GM18870 (cell line): ENCODE data around the gene FNDC3B.
"Not testable (repeated sequence)": the region's sequence is repeated elsewhere in the genome, so short reads cannot be mapped to it uniquely, and the experiment has no call there.

ENCODE experiments used
- ATAC-seq: cut with Tn5 transposase; IDR thresholded peaks from one replicate; pipeline ENCODE4 v1.9.1; 2021; ENCODE audit warnings: moderate library complexity; ENCODE audit not compliant: unreplicated experiment

Gene FNDC3B

DNA sequence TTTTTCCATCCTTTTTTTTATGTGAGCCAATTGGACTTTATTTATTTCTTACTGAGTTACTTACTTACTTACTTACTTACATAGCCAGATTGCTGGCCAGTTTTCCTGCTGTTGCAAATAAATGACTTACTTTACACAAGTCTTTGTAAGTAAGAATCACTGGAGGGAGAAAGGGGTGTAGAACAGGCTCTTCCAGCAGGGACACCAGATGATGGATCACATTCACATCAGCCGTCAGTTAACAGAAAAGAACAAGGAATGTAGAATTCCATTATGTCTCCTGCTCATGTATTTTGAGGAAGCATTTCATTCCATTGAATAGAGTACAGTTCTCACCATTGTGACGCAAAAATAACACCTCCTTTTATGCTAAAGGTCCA is 188.6 kb downstream of the FNDC3B start:
- ATAC-seq = no peak

DNA sequence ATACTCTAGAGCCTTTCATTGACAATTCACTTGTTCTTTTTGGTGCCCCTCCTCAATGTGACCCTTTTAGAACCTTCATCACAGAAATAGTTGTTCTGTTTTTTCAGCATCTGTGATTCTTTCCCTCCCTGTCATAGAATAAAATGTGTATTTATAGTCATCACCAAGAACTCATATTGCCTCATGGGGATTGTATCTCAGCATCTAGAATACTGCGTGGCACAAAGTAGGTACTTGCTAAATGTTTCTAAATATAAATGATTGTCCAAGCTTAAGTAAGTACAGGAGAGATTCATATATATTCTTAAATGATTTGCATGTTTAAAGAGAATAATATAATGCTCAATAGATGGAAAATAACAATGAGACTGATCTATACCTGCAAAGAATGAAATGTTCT is 190.1 kb downstream of the FNDC3B start:
- ATAC-seq = no peak

DNA sequence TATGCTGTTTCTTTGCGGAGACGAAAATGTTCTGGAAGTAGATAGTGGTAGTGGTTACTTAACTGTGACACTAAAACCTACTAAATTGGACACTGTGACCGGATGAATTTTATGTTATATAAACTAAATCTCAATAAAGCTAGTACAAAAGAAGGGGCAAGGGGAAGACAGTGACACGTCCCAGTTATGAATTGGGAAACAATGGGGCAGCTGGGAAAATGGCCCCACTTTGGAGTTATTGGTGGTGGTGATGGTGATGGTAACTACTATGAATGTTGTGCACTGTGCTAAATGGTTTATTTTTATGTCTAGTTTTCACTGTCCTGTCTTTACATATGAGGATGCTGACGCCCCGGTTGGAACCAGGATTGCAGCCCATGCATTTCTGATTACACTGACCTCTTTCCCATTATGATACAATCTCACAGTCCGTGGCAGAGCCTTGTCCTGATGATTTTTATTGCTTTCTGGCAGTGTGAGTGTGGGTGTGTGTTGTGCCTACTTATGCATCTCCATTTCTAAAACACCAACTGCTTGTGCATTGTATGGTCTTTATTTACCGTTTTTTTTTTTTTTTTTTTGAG is 192.0 kb downstream of the FNDC3B start:
- no peak for ATAC-seq

DNA sequence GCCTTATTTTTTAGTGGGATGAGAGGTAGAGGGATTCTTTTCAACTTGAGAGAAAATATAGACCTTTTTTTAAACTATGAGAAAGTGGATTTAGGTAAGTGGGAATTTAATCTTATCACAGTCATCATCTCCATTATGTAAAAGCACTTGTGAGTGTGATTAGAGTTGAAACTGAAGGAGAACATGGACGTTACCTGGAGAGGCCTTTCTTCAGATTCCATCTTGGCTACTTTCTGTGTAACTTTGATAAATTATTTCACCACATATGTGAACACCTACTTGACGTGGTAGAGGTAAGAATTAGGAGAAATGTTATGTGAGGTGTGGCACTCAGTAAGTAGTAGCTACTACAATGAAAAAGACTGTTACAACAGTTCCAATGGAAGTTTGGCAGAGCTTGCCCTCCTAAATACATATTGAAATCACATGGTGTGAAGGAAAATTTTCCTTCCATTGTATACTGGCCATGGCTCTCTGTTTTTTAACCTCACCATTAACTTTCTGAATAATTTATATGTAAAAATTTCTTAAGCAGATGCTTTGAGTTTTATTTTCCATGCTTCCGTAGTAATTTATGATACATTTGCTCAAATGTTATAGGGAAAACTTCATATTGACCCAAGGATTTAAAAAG is 193.3 kb downstream of the FNDC3B start:
- no peak for ATAC-seq

DNA sequence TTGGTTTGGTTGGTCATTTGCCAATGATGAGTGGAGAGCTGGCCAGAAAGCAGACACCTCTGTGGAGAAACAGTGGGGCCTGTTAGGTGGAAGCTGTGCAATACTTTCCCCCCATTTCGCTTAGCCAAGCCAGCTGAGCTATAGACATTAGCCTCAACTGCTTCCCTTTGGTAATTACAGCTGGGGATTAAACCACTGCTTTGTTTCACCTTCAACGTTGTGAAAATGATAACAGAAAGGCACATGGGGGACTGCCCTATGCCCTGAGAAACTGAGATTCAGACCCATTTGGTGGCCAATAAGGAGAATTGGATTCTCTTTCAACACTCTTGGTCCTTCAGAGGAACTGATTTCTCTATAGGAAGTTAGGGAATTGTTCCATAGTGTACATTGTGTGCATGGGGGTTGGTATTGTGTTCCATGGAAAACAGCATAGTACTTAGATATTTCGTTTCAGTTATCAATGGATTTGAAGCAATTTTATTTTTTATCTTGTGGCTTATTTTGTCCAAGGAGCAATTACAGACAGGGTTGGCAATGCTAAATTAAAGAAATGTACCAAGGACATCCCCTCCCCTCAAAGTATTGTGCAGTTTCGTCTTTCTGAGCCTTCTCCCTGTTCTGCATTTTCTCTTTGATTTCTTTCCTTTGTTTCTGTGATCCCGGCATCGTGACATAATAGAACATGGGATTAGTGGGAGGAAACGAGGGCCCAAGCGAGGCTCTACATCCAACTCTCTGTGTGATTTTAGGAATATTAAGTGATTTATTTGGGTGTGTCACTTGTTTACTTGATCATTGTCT is 194.3 kb downstream of the FNDC3B start:
- no peak for ATAC-seq

DNA sequence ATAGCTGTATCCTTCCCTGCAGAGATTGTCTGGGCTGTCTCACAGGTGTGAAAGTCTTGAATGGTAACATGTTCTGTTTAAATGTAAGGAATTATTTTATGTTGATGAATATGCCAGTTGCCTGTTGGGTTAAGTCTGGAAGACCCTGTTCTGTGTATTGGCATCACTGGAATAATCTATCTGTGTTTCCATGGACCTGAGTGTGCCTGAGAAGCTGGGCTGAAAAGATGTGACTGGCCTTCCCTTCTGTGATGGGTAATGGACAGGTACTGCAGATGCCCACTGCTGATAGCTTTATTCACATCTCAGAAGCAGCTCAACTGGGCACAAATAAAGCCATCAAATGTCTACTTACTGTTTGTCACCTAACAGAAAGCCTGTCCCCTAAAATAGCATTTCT is 196.3 kb downstream of the FNDC3B start:
- no peak for ATAC-seq

DNA sequence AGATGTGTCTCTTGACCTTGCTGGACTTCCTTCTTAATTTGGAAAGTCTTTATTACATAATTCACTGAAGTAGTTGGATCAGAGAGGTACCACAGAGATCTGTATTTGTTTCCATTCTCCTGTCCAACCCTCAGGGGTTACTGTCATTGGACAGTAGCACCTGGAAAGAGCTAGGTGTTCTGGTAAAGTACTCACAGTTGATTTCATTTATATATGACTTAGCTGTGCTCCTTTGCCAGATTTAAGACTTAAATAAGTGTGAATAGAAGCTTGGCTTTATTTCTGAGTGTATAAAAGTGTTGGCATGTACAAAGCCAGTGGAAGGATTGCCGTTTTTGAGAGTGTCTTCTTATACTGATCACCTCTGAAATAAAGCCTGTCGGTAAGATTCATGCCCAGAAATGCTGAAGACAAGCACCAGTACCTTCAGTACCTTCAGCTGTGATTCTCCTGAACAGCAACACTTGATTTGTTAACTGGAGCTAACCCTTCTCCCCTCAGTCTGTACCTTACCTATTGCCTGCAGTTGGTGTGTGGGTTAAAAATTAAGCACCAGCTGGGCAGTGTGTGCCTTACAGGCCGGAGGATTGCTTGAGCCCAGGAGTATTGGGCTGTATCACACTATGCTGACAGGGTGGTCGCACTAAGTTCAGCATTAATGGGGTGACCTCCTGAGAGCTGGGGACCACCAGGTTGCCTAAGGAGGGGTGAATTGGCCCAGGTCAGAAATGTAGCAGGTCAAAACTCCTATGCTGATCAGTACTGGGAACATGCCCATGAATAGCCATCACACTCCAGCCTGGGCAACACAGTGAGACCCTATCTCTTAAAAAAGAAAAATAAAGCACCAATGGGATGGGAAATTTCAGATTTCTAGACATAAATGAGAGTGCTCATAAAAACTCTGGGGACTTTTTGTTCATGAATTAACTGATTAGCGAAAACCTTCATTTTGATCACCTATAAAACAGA is 197.7 kb downstream of the FNDC3B start:
- no peak for ATAC-seq

DNA sequence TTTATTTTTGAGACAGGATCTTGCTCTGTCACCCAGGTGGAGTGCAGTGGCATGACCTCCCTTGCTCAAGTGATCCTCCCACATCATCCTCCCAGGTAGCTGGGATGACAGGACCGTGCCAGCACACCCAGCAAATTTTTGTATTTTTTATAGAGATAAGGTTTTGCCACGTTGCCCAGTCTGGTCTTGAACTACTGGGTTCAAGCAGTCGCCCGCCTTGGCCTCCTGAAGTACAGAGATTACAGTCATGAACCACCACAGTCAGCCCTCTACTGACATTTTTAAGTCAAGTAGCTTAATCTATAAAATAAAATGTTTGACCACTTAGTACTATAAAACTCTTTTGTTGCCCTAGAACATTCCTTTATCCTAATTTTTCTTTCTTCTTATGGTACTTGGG is 198.8 kb downstream of the FNDC3B start:
- no peak for ATAC-seq

DNA sequence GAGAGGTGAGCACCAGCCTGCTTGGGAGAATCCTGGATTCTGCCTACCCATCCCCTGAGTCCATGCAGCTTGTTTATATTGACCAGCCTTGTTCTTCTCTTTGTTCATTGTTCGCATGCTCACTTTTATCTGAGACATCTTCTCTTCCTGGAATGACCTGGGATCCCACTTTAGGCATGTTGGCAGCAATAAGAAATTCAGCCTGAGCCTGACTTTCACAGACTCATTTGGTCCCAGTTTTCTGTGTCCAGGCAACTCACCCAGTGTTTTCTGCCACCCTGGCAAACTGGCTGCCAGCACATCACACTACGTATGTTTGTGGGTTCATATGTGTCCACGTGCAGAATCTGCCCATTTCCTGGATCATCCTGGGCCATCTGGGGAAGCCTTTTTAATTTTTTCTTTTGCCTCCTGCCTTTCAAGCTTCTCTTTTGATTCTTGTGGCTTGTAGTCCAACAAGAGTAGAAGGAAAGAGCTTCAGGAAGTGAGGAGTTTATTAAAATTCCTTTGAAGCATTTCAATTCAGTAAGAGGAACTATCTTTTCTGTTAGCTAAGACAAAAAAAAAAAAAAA is 199.9 kb downstream of the FNDC3B start:
- ATAC-seq = no peak

DNA sequence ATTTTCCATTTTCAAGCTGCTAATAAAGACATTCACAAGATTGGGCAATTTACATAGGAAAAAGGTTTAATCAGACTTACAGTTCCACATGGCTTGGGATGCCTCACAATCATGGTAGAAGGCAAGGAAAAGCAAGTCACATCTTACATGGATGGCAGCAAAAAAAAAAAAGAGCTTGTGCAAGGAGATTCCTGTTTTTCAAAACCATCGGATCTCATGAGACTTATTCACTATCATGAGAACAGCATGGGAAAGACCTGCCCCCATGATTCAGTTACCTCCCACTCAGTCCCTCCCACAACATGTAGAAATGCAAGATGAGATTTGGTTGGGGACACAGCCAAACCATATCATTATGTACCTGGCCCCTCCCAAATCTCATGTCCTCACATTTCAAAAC is 202.0 kb downstream of the FNDC3B start:
- ATAC-seq = no peak

DNA sequence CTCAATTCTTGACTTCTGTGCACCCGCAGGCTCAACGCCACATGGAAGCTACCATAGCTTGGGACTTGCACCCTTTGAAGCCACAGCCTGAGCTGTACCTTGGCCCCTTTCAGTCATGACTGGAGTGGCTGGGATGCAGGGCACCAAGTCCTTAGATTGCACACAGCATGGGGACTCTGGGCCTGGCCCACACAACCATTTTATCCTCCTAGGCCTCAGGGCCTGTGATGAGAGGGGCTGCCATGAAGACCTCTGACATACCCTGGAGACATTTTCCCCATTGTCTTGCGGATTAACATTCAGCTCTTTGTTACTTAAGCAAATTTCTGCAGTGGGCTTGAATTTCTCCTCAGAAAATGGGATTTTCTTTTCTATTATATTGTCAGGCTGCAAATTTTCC is 203.1 kb downstream of the FNDC3B start:
- not testable (repeated sequence) for ATAC-seq

DNA sequence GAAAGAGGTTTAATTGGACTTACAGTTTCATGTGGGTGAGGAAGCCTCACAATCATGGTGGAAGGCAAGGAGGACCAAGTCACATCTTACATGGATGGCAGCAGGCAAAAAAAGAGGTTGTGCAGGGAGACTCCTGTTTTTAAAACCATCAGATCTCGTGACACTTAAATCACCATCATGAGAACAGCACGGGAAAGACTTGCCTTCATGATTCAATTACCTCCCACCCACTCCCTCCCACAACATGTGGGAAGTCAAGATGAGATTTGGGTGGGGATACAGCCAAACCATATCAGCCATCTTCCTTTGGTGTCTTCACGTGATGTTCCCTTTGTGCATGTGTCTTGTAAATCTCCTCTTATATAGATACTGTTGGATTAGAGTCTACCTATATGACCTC is 204.0 kb downstream of the FNDC3B start:
- ATAC-seq = not testable (repeated sequence)

DNA sequence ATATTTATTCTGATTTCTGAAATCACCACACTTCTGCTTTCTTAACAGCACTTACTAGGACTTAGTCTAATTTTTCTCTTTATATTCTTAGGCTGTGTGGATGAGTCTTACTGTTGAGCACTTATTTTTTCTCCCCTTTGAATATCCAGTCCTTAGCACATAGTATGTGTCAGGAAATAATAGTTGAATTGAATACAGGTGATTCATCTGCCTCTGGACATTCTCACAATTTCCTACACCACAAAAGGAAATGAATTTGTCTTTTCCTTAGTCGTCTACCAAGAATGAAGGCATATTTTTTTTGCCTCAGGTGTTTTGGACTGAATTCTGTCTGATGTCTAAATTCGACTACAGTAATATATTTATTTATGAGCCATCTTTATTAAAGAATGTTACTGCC is 204.6 kb downstream of the FNDC3B start:
- no peak for ATAC-seq

DNA sequence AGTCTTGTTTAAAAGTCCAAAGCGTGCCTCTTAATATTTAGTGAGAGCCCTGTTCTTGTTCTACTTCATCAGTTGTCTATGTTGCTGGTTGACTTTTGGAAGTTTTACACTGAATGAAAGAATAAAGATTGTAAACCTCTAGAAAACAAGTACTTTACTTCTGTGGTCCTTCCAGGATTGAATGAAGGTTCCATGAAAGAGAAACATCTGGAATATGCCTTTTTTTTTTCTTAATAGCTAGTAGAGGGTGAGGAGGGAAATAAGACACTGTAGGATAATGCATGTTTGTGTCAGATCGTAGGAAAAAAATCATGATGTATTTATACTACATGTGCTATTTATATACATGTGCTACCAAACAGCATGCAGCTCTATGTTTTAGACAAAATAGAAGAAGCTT is 205.9 kb downstream of the FNDC3B start:
- no peak for ATAC-seq

DNA sequence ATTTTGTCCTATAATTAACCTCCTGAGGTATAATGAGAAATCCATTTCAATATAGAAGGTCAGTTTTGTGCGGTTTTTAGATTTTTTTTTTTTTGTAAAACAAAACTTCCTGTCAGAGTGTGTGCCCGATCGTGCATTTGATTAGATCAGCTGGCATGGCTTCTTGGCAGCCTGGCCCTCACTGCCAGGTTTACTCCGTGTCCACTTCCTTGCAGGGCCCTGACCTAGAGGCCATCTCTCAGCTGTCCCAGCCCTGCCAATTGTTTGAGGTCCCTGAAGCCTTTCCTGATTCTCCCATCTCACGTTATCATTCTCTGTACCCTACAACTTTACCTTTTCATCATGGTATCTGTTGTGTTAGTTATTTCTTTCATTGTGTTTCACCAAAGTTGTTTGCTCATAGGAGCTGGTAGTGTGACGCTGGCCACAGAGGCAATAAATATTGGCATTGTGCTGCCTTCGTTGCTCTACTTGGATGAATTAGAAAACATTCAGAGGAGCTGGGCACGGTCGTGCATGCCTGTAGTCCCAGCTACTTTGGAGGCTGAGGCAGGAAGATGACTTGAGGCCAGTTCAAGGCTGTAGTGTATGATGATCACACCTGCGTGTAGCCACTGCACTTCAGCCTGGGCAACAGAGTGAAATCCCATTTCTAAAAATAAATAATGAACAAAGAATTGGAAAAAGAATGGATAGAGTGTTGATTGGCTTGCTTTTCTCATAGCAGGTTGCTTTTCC is 206.9 kb downstream of the FNDC3B start:
- no peak for ATAC-seq

DNA sequence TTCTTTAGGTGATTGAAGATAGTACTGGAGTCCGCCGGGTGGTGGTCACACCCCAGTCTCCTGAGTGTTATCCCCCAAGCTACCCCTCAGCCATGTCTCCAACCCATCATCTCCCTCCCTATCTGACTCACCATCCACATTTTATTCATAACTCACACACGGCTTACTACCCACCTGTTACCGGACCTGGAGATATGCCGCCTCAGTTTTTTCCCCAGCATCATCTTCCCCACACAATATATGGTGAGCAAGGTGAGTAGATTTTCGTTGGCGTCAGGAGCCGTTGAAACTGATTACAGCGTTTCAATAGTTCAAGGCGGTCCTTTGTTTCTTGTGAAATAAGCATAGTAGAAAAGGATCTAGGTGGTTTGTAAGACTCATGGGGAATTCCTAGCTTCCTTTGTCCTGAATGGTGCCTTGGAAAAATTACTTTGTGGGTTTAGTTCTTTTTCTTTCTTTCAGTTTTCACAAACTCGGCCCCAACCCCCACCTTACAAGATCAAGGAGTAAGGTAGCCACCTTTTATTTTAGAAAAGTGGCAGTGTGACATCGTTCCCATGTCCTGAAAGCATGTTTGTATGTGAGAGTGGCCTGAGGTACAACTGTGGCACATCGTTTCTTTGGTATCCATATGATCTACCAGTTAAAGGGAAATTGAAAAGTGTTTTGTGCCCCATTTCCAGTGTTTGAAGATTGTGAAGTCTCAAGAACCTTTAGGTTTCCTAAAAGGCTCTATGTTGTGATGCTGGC is 208.3 kb downstream of the FNDC3B start:
- no peak for ATAC-seq

DNA sequence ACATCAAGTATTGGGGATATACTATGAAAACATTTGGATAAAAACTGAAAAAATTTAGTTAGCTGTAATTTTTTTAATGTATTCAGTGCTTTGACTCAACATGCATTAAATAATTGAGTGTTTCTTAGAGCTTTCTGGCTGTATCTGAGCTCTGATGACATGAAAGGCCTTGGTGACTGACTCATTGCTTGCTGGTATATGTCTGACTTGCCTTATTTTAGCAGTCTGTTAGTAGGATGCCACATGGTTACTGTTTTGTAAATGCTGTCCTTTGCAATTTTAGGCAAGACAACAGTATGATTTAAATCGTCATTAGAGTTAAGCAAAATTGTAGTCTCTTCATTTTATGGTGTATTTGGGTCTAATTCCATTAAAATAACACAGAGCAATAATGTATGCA is 209.7 kb downstream of the FNDC3B start:
- ATAC-seq = no peak

DNA sequence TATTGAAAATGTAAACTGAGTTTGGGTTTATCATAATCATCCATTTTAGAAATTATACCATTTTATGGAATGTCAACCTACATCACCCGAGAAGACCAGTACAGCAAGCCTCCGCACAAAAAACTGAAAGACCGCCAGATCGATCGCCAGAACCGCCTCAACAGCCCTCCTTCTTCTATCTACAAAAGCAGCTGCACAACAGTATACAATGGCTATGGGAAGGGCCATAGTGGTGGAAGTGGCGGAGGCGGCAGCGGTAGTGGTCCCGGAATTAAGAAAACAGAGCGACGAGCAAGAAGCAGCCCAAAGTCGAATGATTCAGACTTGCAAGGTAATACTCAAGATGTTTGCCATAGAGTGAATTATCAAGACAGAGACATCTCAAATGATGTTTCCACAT is 211.8 kb downstream of the FNDC3B start:
- no peak for ATAC-seq

DNA sequence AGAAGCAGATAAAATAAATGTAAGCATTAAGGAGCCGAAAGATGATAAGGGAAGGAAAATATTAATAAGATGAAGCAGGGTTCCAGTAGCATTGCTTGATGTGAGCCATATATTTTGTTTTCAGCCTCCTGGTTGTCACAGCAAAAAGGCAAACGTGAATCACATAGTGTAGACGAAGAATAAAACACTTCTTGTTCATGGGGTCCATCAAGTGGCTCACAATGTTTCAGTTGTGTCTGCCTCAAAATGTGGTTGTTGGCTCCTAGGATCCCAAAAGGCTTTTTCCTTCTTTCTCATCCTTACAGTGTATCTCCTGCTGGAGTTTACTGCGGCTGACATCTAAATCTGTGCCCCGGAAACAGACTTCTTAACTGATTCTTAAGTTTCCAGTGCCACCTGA is 213.8 kb downstream of the FNDC3B start:
- ATAC-seq = no peak

DNA sequence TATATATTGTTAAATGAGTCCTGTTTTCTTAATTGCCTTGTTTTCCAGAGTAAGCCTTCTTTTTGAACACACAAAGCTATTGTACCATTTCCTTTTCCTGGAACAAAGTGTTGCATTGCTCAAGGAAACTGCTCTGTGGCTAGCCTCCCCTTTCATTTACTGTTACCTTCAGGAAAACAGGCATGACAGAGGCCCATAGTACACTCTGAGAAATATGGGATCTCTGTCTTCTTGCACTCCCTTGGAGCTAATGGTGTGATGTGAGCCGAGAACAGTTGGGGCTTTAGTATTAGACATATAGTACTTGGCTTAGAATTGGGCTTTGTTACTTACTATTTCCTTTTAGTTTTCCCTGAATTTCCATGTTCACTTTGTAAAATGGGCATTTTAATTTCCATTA is 215.2 kb downstream of the FNDC3B start:
- ATAC-seq = no peak
